ENCODE data around the gene GJA3.

The GJA3 gene

DNA sequence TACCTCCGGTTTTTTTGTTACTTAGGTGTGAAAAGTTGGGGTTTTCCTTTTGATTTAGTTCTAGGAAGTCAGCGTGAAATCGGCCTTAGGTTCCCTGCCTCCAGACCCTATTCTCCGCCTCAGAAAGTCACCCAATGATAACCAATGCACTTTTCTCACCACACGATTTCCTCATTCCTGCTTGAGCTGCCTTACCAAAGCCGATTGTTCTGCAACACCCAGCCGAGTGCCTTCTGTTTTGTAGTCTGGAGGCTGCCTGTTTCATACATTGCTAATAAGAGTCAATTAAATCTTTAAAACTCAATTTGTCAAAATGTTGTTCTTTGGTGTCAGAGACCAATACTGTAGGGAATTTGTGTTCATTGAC, 39.7 kb downstream of the GJA3 start:
- H3K9ac ChIP-seq (ENCODE audit: low read depth in 1 of 2, low read length in 2 of 2) = peak overlapping the region in 1 of 2 donors; percentile 23
- H3K27ac ChIP-seq (ENCODE audit: low read depth, low read length) = peak overlapping the region; percentile 42
- peak overlapping the region; percentile 42 to 54 for H3K4me3 ChIP-seq (ENCODE audit: low read depth in 1 of 2, low read length in 2 of 2)
- H3K27me3 ChIP-seq (ENCODE audit: control insufficient read depth in 1 of 2, insufficient read depth in 2 of 2, low read length in 2 of 2) = peaks cover 0 to 8% of the 10 kb centered on the region in 2 donors
- no peaks in the 10 kb centered on the region for H3K36me3 ChIP-seq (ENCODE audit: control insufficient read depth in 1 of 2, insufficient read depth in 2 of 2, low read length in 2 of 2)
- H3K9me3 ChIP-seq (ENCODE audit: control insufficient read depth in 1 of 2, low read length in 2 of 2) = no peaks in the 10 kb centered on the region
- H3K4me1 ChIP-seq (ENCODE audit: control insufficient read depth in 1 of 2, insufficient read depth in 2 of 2, low read length in 2 of 2) = peaks cover 10% of the 10 kb centered on the region in 2 donors

DNA sequence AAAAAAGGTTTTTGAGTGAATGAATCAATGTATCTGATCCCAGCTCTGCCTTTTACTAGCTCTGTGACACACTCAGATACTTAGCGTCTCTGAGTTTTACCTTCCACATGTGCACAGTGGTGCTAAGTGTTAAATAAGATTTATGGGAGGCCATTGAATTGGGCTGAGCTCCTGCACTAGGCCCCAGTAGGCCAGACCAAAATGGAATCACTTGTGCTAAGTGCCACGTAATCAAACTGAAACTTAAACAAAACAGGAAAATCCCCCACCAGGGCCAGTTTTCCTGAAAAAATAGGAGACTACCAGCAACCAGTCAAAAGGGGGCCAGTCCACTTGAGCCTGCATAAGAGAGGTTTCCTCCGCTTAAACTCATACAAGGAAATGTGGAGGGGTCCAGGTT, 40.9 kb downstream of the GJA3 start:
- no peaks in the 10 kb centered on the region for H3K9me3 ChIP-seq (ENCODE audit: control insufficient read depth in 1 of 2, low read length in 2 of 2)
- no peak overlapping the region for H3K9ac ChIP-seq (ENCODE audit: low read depth in 1 of 2, low read length in 2 of 2)
- no peaks in the 10 kb centered on the region for H3K36me3 ChIP-seq (ENCODE audit: control insufficient read depth in 1 of 2, insufficient read depth in 2 of 2, low read length in 2 of 2)
- H3K27ac ChIP-seq (ENCODE audit: low read depth, low read length) = no peak overlapping the region
- peaks cover 10% of the 10 kb centered on the region in 2 donors for H3K4me1 ChIP-seq (ENCODE audit: control insufficient read depth in 1 of 2, insufficient read depth in 2 of 2, low read length in 2 of 2)
- peak overlapping the region; percentile 13 to 54 for H3K4me3 ChIP-seq (ENCODE audit: low read depth in 1 of 2, low read length in 2 of 2)
- H3K27me3 ChIP-seq (ENCODE audit: control insufficient read depth in 1 of 2, insufficient read depth in 2 of 2, low read length in 2 of 2) = peaks cover 0 to 3% of the 10 kb centered on the region in 2 donors

DNA sequence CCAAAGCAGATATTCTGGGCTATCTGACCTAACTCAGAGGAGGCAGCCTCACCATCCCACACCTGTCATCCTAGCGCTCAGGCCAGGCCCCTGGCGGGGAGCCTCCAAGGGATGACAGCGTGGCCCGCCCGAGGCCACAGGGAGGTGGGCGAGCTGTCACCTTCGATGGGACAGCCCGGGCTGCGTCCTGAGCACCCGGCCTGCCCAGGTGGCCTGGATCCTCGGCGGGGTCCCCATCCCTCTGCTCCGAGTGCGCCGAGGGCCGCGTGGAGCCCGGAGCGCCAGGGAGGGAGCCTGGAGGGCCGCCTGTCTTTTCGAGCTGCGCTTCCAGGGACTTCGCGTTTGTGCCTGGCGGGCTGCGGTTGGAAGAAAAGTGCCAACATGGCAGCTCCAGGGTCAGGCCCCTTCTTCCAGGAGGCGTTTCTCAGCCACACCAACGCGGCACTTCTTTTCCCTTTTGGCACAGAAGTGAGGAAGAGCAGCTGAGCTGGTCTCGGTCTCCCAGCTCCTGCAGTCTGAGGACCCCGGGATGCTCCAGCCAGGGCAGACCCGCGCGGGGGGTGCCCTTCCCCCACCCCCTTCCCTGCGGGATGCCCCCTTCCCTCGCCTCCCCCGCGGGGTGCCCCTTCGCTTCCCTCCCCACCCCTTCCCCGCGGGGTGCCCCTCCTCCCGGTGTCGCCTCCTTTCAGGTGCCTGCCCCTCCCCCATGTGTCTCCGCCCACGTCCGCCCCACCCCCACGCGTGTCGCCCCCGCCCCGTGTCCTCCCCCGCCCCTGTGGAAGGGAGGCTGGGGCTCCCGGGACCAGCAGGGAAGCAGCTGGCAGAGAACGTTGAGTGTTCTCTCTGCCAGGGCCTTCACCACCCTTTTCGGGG, 42.3 kb downstream of the GJA3 start:
- H3K9ac ChIP-seq (ENCODE audit: low read depth in 1 of 2, low read length in 2 of 2) = peak overlapping the region; percentile 46 to 77
- H3K4me1 ChIP-seq (ENCODE audit: control insufficient read depth in 1 of 2, insufficient read depth in 2 of 2, low read length in 2 of 2) = peaks cover 10% of the 10 kb centered on the region in 2 donors
- H3K4me3 ChIP-seq (ENCODE audit: low read depth in 1 of 2, low read length in 2 of 2) = peak overlapping the region; percentile 78
- no peaks in the 10 kb centered on the region for H3K9me3 ChIP-seq (ENCODE audit: control insufficient read depth in 1 of 2, low read length in 2 of 2)
- no peaks in the 10 kb centered on the region for H3K36me3 ChIP-seq (ENCODE audit: control insufficient read depth in 1 of 2, insufficient read depth in 2 of 2, low read length in 2 of 2)
- no peaks in the 10 kb centered on the region for H3K27me3 ChIP-seq (ENCODE audit: control insufficient read depth in 1 of 2, insufficient read depth in 2 of 2, low read length in 2 of 2)
- peak overlapping the region; percentile 87 for H3K27ac ChIP-seq (ENCODE audit: low read depth, low read length)

DNA sequence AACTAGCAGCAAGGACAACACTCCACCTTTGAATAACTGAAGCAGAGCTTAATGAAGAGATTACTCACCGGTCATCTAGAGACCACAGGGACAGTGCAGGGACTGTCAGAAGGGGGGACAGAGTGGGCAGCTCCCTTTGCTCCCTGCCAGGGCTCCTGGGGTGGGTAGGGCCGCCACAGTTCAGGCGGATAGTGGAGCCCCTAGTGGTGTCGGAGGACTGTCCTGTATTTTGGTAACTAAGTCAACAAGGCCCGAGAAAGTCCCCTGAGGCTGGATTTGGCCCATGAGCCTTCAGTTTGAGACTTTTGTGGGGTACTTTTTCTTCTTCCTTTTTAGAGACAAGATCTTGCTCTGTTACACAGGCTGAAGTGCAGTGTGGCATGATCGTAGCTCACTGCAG, 44.6 kb downstream of the GJA3 start:
- H3K27me3 ChIP-seq (ENCODE audit: control insufficient read depth in 1 of 2, insufficient read depth in 2 of 2, low read length in 2 of 2) = no peaks in the 10 kb centered on the region
- peaks cover 10% of the 10 kb centered on the region in 2 donors for H3K4me1 ChIP-seq (ENCODE audit: control insufficient read depth in 1 of 2, insufficient read depth in 2 of 2, low read length in 2 of 2)
- H3K36me3 ChIP-seq (ENCODE audit: control insufficient read depth in 1 of 2, insufficient read depth in 2 of 2, low read length in 2 of 2) = no peaks in the 10 kb centered on the region
- no peak overlapping the region for H3K9ac ChIP-seq (ENCODE audit: low read depth in 1 of 2, low read length in 2 of 2)
- no peak overlapping the region for H3K4me3 ChIP-seq (ENCODE audit: low read depth in 1 of 2, low read length in 2 of 2)
- no peaks in the 10 kb centered on the region for H3K9me3 ChIP-seq (ENCODE audit: control insufficient read depth in 1 of 2, low read length in 2 of 2)
- H3K27ac ChIP-seq (ENCODE audit: low read depth, low read length) = no peak overlapping the region

DNA sequence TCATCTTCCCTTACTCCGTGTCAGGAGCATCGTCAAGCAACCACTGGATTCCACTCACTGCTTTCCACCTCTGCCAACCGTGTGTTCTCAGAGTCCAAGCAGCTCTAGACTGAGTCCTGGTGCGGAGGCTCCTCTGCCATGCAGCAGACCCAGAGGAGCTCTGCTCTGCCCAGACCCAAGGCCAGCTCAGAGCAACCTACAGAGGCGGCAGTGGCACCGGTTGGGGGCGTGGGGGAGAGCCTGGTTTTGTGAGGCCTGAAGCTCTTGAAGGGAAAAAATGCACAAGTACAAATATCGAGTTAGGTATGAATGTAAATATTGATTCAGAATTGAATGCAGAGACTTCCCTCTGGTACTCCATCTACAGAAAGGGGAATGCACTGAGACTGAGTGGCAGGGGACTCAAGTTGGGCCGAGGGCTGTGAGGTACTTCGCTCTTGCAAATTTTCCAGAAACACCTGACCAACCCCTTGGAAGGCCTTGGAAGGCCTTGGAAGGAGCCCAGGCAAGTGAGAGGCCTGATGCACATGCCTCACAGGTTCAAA, 46.7 kb downstream of the GJA3 start:
- Histone ChIP-seq H3K4me1 (ENCODE audit: control insufficient read depth in 1 of 2, insufficient read depth in 2 of 2, low read length in 2 of 2) (peaks cover 0 to 6% of the 10 kb centered on the region in 2 donors), H3K9me3 (ENCODE audit: control insufficient read depth in 1 of 2, low read length in 2 of 2) (no peaks in the 10 kb centered on the region), H3K27me3 (ENCODE audit: control insufficient read depth in 1 of 2, insufficient read depth in 2 of 2, low read length in 2 of 2) (no peaks in the 10 kb centered on the region), H3K36me3 (ENCODE audit: control insufficient read depth in 1 of 2, insufficient read depth in 2 of 2, low read length in 2 of 2) (no peaks in the 10 kb centered on the region), H3K9ac (ENCODE audit: low read depth in 1 of 2, low read length in 2 of 2) (no peak overlapping the region), H3K4me3 (ENCODE audit: low read depth in 1 of 2, low read length in 2 of 2) (no peak overlapping the region), H3K27ac (ENCODE audit: low read depth, low read length) (no peak overlapping the region)

DNA sequence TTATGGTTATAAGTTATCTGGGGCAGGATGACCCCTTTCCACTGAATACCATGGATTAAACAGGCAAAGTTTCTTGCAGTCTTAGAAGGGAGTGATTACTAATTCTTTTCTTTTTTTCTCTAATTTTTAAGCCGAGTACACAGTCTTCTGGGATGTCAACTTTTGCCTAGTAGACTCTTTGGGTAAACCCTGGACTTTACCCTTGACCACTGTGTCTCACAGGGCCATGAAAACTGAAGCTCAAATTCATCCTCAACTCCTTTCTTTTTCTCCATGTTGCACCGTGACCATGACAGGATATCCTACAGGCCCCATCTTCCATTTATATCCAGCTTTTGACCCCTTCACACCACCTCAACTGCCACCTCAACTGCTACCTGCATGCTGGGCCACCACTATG, 51.8 kb downstream of the GJA3 start:
- Histone ChIP-seq H3K4me1 (ENCODE audit: control insufficient read depth in 1 of 2, insufficient read depth in 2 of 2, low read length in 2 of 2) (no peaks in the 10 kb centered on the region), H3K27me3 (ENCODE audit: control insufficient read depth in 1 of 2, insufficient read depth in 2 of 2, low read length in 2 of 2) (peaks cover 0 to 3% of the 10 kb centered on the region in 2 donors), H3K4me3 (ENCODE audit: low read depth in 1 of 2, low read length in 2 of 2) (no peak overlapping the region), H3K36me3 (ENCODE audit: control insufficient read depth in 1 of 2, insufficient read depth in 2 of 2, low read length in 2 of 2) (no peaks in the 10 kb centered on the region), H3K27ac (ENCODE audit: low read depth, low read length) (no peak overlapping the region), H3K9ac (ENCODE audit: low read depth in 1 of 2, low read length in 2 of 2) (no peak overlapping the region), H3K9me3 (ENCODE audit: control insufficient read depth in 1 of 2, low read length in 2 of 2) (no peaks in the 10 kb centered on the region)

DNA sequence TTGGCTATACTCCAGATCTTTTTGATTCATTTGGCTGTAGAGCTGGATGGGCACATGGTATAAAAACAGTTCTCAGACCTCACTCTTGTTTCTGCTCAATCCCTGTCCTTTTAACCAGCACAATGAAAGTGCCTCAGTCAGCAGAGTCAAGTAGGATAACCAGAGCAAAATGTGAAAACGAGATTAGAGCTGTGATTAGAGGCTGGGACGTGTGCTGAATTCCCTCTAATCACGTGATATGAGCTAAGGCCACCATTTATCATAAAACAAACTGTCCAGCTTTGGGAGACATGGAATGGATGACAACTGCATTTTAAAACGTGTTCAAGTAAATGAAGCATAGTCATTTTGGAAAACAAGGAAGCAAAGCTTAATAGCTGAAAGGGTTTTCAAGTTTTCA, 54.1 kb downstream of the GJA3 start:
- H3K9ac ChIP-seq (ENCODE audit: low read depth in 1 of 2, low read length in 2 of 2) = no peak overlapping the region
- H3K4me3 ChIP-seq (ENCODE audit: low read depth in 1 of 2, low read length in 2 of 2) = no peak overlapping the region
- H3K9me3 ChIP-seq (ENCODE audit: control insufficient read depth in 1 of 2, low read length in 2 of 2) = no peaks in the 10 kb centered on the region
- no peaks in the 10 kb centered on the region for H3K36me3 ChIP-seq (ENCODE audit: control insufficient read depth in 1 of 2, insufficient read depth in 2 of 2, low read length in 2 of 2)
- H3K27ac ChIP-seq (ENCODE audit: low read depth, low read length) = no peak overlapping the region
- H3K4me1 ChIP-seq (ENCODE audit: control insufficient read depth in 1 of 2, insufficient read depth in 2 of 2, low read length in 2 of 2) = no peaks in the 10 kb centered on the region
- H3K27me3 ChIP-seq (ENCODE audit: control insufficient read depth in 1 of 2, insufficient read depth in 2 of 2, low read length in 2 of 2) = peaks cover 3 to 13% of the 10 kb centered on the region in 2 donors

DNA sequence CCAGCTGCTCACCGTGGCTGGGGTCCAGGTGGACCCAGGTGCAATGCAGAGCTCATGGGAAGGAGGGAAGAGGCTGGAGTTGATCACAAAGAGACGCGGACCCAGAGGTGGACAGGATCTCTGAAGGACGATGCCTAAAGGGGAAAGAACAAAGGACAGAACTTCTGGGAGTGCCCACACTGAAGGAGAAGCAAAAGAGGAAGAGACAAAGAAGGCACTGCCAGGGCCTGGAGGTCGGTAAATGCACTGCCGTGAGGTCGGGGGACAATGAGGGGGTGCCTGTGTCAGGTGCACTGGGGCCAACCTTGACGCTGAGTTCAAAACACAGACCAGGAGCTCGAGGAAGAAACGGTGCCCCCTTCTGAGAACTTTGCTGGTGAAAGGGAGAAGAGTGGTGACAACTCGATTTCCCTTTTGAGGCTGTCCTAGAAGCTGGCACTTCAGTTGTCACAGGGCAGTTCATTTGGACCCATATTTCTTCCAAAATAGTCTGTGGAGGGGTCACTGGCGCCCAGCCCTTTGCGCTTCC, 55.6 kb downstream of the GJA3 start:
- Histone ChIP-seq H3K4me3 (ENCODE audit: low read depth in 1 of 2, low read length in 2 of 2) (no peak overlapping the region), H3K9me3 (ENCODE audit: control insufficient read depth in 1 of 2, low read length in 2 of 2) (no peaks in the 10 kb centered on the region), H3K27ac (ENCODE audit: low read depth, low read length) (no peak overlapping the region), H3K36me3 (ENCODE audit: control insufficient read depth in 1 of 2, insufficient read depth in 2 of 2, low read length in 2 of 2) (no peaks in the 10 kb centered on the region), H3K4me1 (ENCODE audit: control insufficient read depth in 1 of 2, insufficient read depth in 2 of 2, low read length in 2 of 2) (no peaks in the 10 kb centered on the region), H3K9ac (ENCODE audit: low read depth in 1 of 2, low read length in 2 of 2) (no peak overlapping the region), H3K27me3 (ENCODE audit: control insufficient read depth in 1 of 2, insufficient read depth in 2 of 2, low read length in 2 of 2) (peaks cover 6 to 16% of the 10 kb centered on the region in 2 donors)

DNA sequence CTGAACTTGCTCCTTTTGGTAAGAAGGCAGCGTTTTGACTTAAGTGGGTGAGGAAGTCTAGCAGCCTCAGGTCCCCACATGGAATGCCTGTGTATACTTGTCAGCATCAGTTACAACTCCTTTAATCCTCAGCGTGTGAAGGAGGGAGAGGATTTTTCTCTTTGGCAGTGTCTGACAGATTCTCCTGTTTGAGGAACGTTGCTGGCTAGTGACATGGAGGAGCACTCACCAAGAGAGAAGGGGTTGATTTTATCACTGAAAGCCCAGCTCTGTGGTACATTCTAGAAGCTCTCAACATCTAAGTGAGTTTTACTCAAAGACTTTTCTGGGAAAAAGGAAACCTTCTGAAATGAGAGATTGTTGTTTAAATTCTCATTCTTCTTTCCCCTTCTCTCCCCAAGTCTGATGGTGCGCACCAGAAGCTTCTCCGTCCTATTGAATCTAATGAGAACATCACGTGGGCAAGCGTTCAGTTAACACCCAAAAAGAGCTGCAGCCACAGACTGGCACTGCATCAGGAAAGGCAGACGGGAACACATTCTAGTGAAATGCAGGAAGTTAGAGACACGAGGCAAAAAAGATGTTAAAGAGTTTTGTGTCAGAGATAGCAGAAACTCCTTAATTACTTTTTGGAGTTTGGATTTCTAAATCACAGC, 58.2 kb downstream of the GJA3 start:
- no peaks in the 10 kb centered on the region for H3K9me3 ChIP-seq (ENCODE audit: control insufficient read depth in 1 of 2, low read length in 2 of 2)
- peaks cover 12 to 22% of the 10 kb centered on the region in 2 donors for H3K27me3 ChIP-seq (ENCODE audit: control insufficient read depth in 1 of 2, insufficient read depth in 2 of 2, low read length in 2 of 2)
- no peak overlapping the region for H3K27ac ChIP-seq (ENCODE audit: low read depth, low read length)
- no peaks in the 10 kb centered on the region for H3K4me1 ChIP-seq (ENCODE audit: control insufficient read depth in 1 of 2, insufficient read depth in 2 of 2, low read length in 2 of 2)
- no peak overlapping the region for H3K4me3 ChIP-seq (ENCODE audit: low read depth in 1 of 2, low read length in 2 of 2)
- H3K36me3 ChIP-seq (ENCODE audit: control insufficient read depth in 1 of 2, insufficient read depth in 2 of 2, low read length in 2 of 2) = no peaks in the 10 kb centered on the region
- no peak overlapping the region for H3K9ac ChIP-seq (ENCODE audit: low read depth in 1 of 2, low read length in 2 of 2)

Measured in duodenal mucosa (tissue), 2 donors.